WTC11 (cell line): ENCODE measurements around the gene PCTP. TPM values are rescaled to one million over a fixed set of nuclear protein-coding genes. Genes with fewer than 3 reads are reported as not detected.

Source experiments
- ATAC-seq: fragments of 200-7000 bp; cut with Tn5 transposase; 2 replicates; pipeline ENCODE4 v1.10.0; 2021; ENCODE audit warnings: mild to moderate bottlenecking, moderate library complexity
- CTCF ChIA-PET: fragments of 300-600 bp; sonication (Branson Sonifier 250); formaldehyde crosslinking; loops from one replicate; lab custom pipeline; 2021; ENCODE audit warnings: antibody characterized with exemption; lab: Charles Lee
- POLR2A ChIA-PET: fragments of 350-600 bp; sonication (Branson Sonifier 250); formaldehyde crosslinking; loops from one replicate; lab custom pipeline; 2021; ENCODE audit warnings: antibody characterized with exemption; lab: Charles Lee
- DNase-seq: peaks from one replicate; pipeline ENCODE4 v3.0.0; 2021; ENCODE audit warnings: low spot score
- H3K27ac Mint-ChIP-seq: 2 replicates; pipeline ENCODE4 v1.8.0; 2021; ENCODE audit warnings: mixed read lengths
- H3K27me3 Mint-ChIP-seq: 2 replicates; pipeline ENCODE4 v1.8.0; 2021; ENCODE audit warnings: low read depth, mild to moderate bottlenecking, moderate library complexity, mixed read lengths
- H3K36me3 Mint-ChIP-seq: 2 replicates; pipeline ENCODE4 v1.8.0; 2021; ENCODE audit warnings: mixed read lengths
- H3K4me1 Mint-ChIP-seq: 2 replicates; pipeline ENCODE4 v1.8.0; 2022; ENCODE audit warnings: mixed read lengths
- H3K4me3 Mint-ChIP-seq: 2 replicates; pipeline ENCODE4 v1.8.0; 2021; ENCODE audit warnings: mild to moderate bottlenecking, moderate library complexity, mixed read lengths
- H3K9me3 Mint-ChIP-seq: 2 replicates; pipeline ENCODE4 v1.8.0; 2021; ENCODE audit warnings: mixed read lengths
- CTCF ChIP-seq: fragments of 200-600 bp; IDR thresholded peaks from 2 replicates; pipeline ENCODE4 v1.8.0; 2022; ENCODE audit warnings: antibody characterized with exemption
- ELF4 ChIP-seq: sonication (generic); formaldehyde crosslinking; IDR thresholded peaks from 2 replicates; pipeline ENCODE4 v1.8.1; 2022; ENCODE audit warnings: low read depth, mild to moderate bottlenecking, moderate library complexity, missing genetic modification reagents
- ESRRA ChIP-seq: sonication (generic); formaldehyde crosslinking; IDR thresholded peaks from 2 replicates; pipeline ENCODE4 v1.8.1; 2022; ENCODE audit warnings: mild to moderate bottlenecking, missing genetic modification reagents, borderline replicate concordance
- IRF1 ChIP-seq: sonication (generic); formaldehyde crosslinking; IDR thresholded peaks from 2 replicates; pipeline ENCODE4 v1.8.0; 2023; ENCODE audit warnings: missing genetic modification reagents
- NFYB ChIP-seq: sonication (generic); formaldehyde crosslinking; conservative IDR thresholded peaks from 2 replicates; pipeline ENCODE4 v1.8.0; 2022; ENCODE audit warnings: low read depth, missing genetic modification reagents
- NR1H2 ChIP-seq: sonication (generic); formaldehyde crosslinking; IDR thresholded peaks from 2 replicates; pipeline ENCODE4 v1.9.0; 2021; ENCODE audit warnings: mild to moderate bottlenecking, moderate library complexity, missing genetic modification reagents
- RELA ChIP-seq: sonication (generic); formaldehyde crosslinking; IDR thresholded peaks from 2 replicates; pipeline ENCODE4 v1.8.1; 2022; ENCODE audit warnings: missing genetic modification reagents, mild to moderate bottlenecking, borderline replicate concordance
- SMAD3 ChIP-seq: sonication (generic); formaldehyde crosslinking; IDR thresholded peaks from 2 replicates; pipeline ENCODE4 v1.8.0; 2022; ENCODE audit warnings: missing genetic modification reagents, mild to moderate bottlenecking, borderline replicate concordance
- STAT6 ChIP-seq: sonication (generic); formaldehyde crosslinking; conservative IDR thresholded peaks from 2 replicates; pipeline ENCODE4 v1.8.1; 2023; ENCODE audit warnings: mild to moderate bottlenecking, low read depth, missing genetic modification reagents, moderate library complexity
- TP53 ChIP-seq: sonication (generic); formaldehyde crosslinking; IDR thresholded peaks from 2 replicates; pipeline ENCODE4 v1.8.1; 2023; ENCODE audit warnings: mild to moderate bottlenecking, missing genetic modification reagents
- USF1 ChIP-seq: sonication (generic); formaldehyde crosslinking; IDR thresholded peaks from 2 replicates; pipeline ENCODE4 v1.8.0; 2022; ENCODE audit warnings: mild to moderate bottlenecking, missing genetic modification reagents
- ZNF121 ChIP-seq: sonication (generic); formaldehyde crosslinking; IDR thresholded peaks from 2 replicates; pipeline ENCODE4 v1.8.0; 2023; ENCODE audit warnings: missing genetic modification reagents
- ZNF423 ChIP-seq: fragments of 250-450 bp; sonication (Bioruptor Pico); IDR thresholded peaks from 2 replicates; pipeline ENCODE4 v2.1.2; 2022; ENCODE audit warnings: mild to moderate bottlenecking, moderate library complexity
- total RNA-seq: library from RNA; stranded (reverse); gene quantifications from 3 replicates; pipeline ENCODE4 v1.2.3, GENCODE V29; 2021
- TF ChIP-seq, protein P1 (sequence below): sonication (generic); formaldehyde crosslinking; IDR thresholded peaks from 2 replicates; pipeline ENCODE4 v1.8.1; 2023; ENCODE audit warnings: mild to moderate bottlenecking, missing genetic modification reagents, moderate library complexity
- TF ChIP-seq, protein P2 (sequence below): sonication (generic); formaldehyde crosslinking; conservative IDR thresholded peaks from 2 replicates; pipeline ENCODE4 v1.8.1; 2022; ENCODE audit warnings: mild to moderate bottlenecking, missing genetic modification reagents
- TF ChIP-seq, protein P3 (sequence below): sonication (generic); formaldehyde crosslinking; IDR thresholded peaks from 2 replicates; pipeline ENCODE4 v1.8.0; 2023; ENCODE audit warnings: missing genetic modification reagents, mild to moderate bottlenecking, borderline replicate concordance
- TF ChIP-seq, protein P4 (sequence below): sonication (generic); formaldehyde crosslinking; IDR thresholded peaks from 2 replicates; pipeline ENCODE4 v1.8.0; 2022; ENCODE audit warnings: mild to moderate bottlenecking, missing genetic modification reagents

The PCTP gene
- total RNA-seq, 1 experiment from 2014 or later: 10.3 TPM

- no peak for DNase-seq
- Mint-ChIP-seq H3K27me3 (no peaks in the 10 kb centered on the region), H3K4me1 (peaks cover 11% of the 10 kb centered on the region), H3K9me3 (no peaks in the 10 kb centered on the region), H3K36me3 (no peaks in the 10 kb centered on the region), H3K27ac (no peak overlapping the region), H3K4me3 (no peak overlapping the region)
- TF ChIP-seq NFYB (CRISPR knock-in tag) (no peak), IRF1 (no peak), STAT6 (no peak), NR1H2 (no peak)
- TF ChIP-seq, protein P1, sequence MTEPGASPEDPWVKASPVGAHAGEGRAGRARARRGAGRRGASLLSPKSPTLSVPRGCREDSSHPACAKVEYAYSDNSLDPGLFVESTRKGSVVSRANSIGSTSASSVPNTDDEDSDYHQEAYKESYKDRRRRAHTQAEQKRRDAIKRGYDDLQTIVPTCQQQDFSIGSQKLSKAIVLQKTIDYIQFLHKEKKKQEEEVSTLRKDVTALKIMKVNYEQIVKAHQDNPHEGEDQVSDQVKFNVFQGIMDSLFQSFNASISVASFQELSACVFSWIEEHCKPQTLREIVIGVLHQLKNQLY (CRISPR knock-in tag): no peak
- TF ChIP-seq, protein P2, sequence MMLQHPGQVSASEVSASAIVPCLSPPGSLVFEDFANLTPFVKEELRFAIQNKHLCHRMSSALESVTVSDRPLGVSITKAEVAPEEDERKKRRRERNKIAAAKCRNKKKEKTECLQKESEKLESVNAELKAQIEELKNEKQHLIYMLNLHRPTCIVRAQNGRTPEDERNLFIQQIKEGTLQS (CRISPR knock-in tag): no peak
- ATAC-seq: no peak
- ChIA-PET POLR2A (interaction anchor here (0.6 kb wide), 2 partner anchors 125 to 376 kb away, joined by 3 read pairs; no protein-coding TSS in a partner anchor), CTCF (interaction anchor here (1.8 kb wide), 1 partner anchor 66 kb away, joined by 6 read pairs; no protein-coding TSS in a partner anchor)
Observed at GRCh38 chr17:55783684-55784245, 32.9 kb downstream of the PCTP start.

GRCh38 chr17:55784666-55785065 lies 33.8 kb downstream of the PCTP start:
- Mint-ChIP-seq H3K9me3 (no peaks in the 10 kb centered on the region), H3K27me3 (no peaks in the 10 kb centered on the region), H3K27ac (no peak overlapping the region), H3K36me3 (no peaks in the 10 kb centered on the region), H3K4me1 (peaks cover 5% of the 10 kb centered on the region), H3K4me3 (no peak overlapping the region)
- no peak for ATAC-seq
- CTCF ChIA-PET: no interaction called here
- POLR2A ChIA-PET: no interaction called here
- no peak for DNase-seq
- TF ChIP-seq SMAD3 (CRISPR knock-in tag) (no peak), USF1 (CRISPR knock-in tag) (no peak), ESRRA (CRISPR knock-in tag) (no peak), ZNF423 (CRISPR knock-in tag) (no peak), RELA (no peak), CTCF (no peak)

GRCh38 chr17:55785181-55785580 lies 34.3 kb downstream of the PCTP start:
- ChIA-PET POLR2A (no interaction called here), CTCF (no interaction called here)
- DNase-seq (no peak), ATAC-seq (no peak)
- TF ChIP-seq, protein P3, sequence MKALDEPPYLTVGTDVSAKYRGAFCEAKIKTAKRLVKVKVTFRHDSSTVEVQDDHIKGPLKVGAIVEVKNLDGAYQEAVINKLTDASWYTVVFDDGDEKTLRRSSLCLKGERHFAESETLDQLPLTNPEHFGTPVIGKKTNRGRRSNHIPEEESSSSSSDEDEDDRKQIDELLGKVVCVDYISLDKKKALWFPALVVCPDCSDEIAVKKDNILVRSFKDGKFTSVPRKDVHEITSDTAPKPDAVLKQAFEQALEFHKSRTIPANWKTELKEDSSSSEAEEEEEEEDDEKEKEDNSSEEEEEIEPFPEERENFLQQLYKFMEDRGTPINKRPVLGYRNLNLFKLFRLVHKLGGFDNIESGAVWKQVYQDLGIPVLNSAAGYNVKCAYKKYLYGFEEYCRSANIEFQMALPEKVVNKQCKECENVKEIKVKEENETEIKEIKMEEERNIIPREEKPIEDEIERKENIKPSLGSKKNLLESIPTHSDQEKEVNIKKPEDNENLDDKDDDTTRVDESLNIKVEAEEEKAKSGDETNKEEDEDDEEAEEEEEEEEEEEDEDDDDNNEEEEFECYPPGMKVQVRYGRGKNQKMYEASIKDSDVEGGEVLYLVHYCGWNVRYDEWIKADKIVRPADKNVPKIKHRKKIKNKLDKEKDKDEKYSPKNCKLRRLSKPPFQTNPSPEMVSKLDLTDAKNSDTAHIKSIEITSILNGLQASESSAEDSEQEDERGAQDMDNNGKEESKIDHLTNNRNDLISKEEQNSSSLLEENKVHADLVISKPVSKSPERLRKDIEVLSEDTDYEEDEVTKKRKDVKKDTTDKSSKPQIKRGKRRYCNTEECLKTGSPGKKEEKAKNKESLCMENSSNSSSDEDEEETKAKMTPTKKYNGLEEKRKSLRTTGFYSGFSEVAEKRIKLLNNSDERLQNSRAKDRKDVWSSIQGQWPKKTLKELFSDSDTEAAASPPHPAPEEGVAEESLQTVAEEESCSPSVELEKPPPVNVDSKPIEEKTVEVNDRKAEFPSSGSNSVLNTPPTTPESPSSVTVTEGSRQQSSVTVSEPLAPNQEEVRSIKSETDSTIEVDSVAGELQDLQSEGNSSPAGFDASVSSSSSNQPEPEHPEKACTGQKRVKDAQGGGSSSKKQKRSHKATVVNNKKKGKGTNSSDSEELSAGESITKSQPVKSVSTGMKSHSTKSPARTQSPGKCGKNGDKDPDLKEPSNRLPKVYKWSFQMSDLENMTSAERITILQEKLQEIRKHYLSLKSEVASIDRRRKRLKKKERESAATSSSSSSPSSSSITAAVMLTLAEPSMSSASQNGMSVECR (CRISPR knock-in tag): no peak
- TF ChIP-seq, protein P4, sequence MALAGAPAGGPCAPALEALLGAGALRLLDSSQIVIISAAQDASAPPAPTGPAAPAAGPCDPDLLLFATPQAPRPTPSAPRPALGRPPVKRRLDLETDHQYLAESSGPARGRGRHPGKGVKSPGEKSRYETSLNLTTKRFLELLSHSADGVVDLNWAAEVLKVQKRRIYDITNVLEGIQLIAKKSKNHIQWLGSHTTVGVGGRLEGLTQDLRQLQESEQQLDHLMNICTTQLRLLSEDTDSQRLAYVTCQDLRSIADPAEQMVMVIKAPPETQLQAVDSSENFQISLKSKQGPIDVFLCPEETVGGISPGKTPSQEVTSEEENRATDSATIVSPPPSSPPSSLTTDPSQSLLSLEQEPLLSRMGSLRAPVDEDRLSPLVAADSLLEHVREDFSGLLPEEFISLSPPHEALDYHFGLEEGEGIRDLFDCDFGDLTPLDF: no peak
- TF ChIP-seq RELA (no peak), ELF4 (CRISPR knock-in tag) (no peak), ZNF121 (CRISPR knock-in tag) (no peak), TP53 (CRISPR knock-in tag) (no peak)
- Mint-ChIP-seq H3K36me3 (no peaks in the 10 kb centered on the region), H3K27me3 (no peaks in the 10 kb centered on the region), H3K4me1 (peaks cover 5% of the 10 kb centered on the region), H3K27ac (no peak overlapping the region), H3K9me3 (no peaks in the 10 kb centered on the region), H3K4me3 (no peak overlapping the region)
